Smooth muscle cell (in vitro differentiated cells): ENCODE data around the gene KIAA0930. TPM values are rescaled to one million over a fixed set of nuclear protein-coding genes. Genes with fewer than 3 reads are reported as not detected.

Experiments
- DNase-seq: peaks from one replicate; lab custom pipeline; 2025; ENCODE audit not compliant: unreplicated experiment; lab: John Stamatoyannopoulos, UW
- H2AFZ ChIP-seq: fragments of 200-600 bp; sonication (generic); 2 replicates; pipeline ENCODE4 v1.6.0; 2016; ENCODE audit warnings: antibody characterized with exemption, low read depth, mild to moderate bottlenecking
- H3F3A ChIP-seq: fragments of 200-600 bp; sonication (generic); 2 replicates; pipeline ENCODE4 v1.6.0; 2017; ENCODE audit warnings: antibody characterized with exemption, low read depth
- H3K27ac ChIP-seq: fragments of 200-600 bp; sonication (generic); 2 replicates; pipeline ENCODE4 v1.5.1; 2016; ENCODE audit warnings: low read depth, mild to moderate bottlenecking
- H3K27me3 ChIP-seq: fragments of 200-600 bp; sonication (generic); 2 replicates; pipeline ENCODE4 v1.6.1; 2016; ENCODE audit warnings: low read depth, mild to moderate bottlenecking
- H3K36me3 ChIP-seq: fragments of 200-600 bp; sonication (generic); 2 replicates; pipeline ENCODE4 v1.5.1; 2016; ENCODE audit warnings: low read depth
- H3K4me1 ChIP-seq: fragments of 200-600 bp; sonication (generic); 2 replicates; pipeline ENCODE4 v1.5.1; 2016; ENCODE audit warnings: low read depth
- H3K4me2 ChIP-seq: fragments of 200-600 bp; sonication (generic); 2 replicates; pipeline ENCODE4 v1.6.0; 2016; ENCODE audit warnings: mild to moderate bottlenecking
- H3K4me3 ChIP-seq: fragments of 200-600 bp; sonication (generic); 2 replicates; pipeline ENCODE4 v1.5.1; 2016; ENCODE audit warnings: mild to moderate bottlenecking
- H3K79me2 ChIP-seq: fragments of 200-600 bp; sonication (generic); 2 replicates; pipeline ENCODE4 v1.6.0; 2016; ENCODE audit warnings: low read depth, mild to moderate bottlenecking
- H3K9ac ChIP-seq: fragments of 200-600 bp; sonication (generic); 2 replicates; pipeline ENCODE4 v1.6.0; 2016; ENCODE audit warnings: low read depth
- H3K9me3 ChIP-seq: fragments of 200-600 bp; sonication (generic); replicated peaks from 2 replicates; pipeline ENCODE4 v1.5.1; 2016; ENCODE audit warnings: low read depth
- H4K20me1 ChIP-seq: fragments of 200-600 bp; sonication (generic); 2 replicates; pipeline ENCODE4 v1.6.0; 2016; ENCODE audit warnings: low read depth
- CTCF ChIP-seq: fragments of 200-600 bp; sonication (generic); IDR thresholded peaks from 2 replicates; pipeline ENCODE4 v1.5.1; 2017; ENCODE audit warnings: borderline replicate concordance, mild to moderate bottlenecking, antibody characterized with exemption; ENCODE audit not compliant: insufficient read depth, poor library complexity, severe bottlenecking
- WGBS: methylation state at CpG from one replicate; pipeline ENCODE4 v1.1.7; 2016; ENCODE audit warnings: low lambda C conversion rate; 5-methylcytosine and 5-hydroxymethylcytosine counted together
- polyA plus RNA-seq: library from polyadenylated mRNA; unstranded; fragments of >200 nt; fragmentation: Nextera tagmentation; extraction: Ambion mirVana; gene quantifications from 2 replicates; pipeline ENCODE4 v1.2.1, GENCODE V29; 2016
- total RNA-seq: library from RNA; depleted of rRNA; stranded (reverse); fragments of >200 nt; gene quantifications from 2 replicates; pipeline ENCODE4 v1.2.3, GENCODE V29; 2014

KIAA0930 gene
- total and polyA plus RNA-seq, 2 experiments from 2014 or later: 37.6 to 44.8 TPM

GRCh38 chr22:45172881-45173585 is 67.7 kb downstream of the KIAA0930 start:
- WGBS: 96% methylated on average over 7 of the region's 7 CpGs
- Histone ChIP-seq H3K4me1 (no peaks in the 10 kb centered on the region), H2AFZ (no peak overlapping the region), H3K4me3 (no peak overlapping the region), H3K27ac (no peak overlapping the region), H3K4me2 (no peak overlapping the region), H3K36me3 (peaks cover 13% of the 10 kb centered on the region), H3F3A (no peaks in the 10 kb centered on the region), H3K9me3 (no peaks in the 10 kb centered on the region), H3K79me2 (peaks cover 77% of the 10 kb centered on the region), H3K9ac (no peak overlapping the region), H4K20me1 (peaks cover 71% of the 10 kb centered on the region), H3K27me3 (no peaks in the 10 kb centered on the region)
- DNase-seq: no peak
- no peak for TF ChIP-seq CTCF

GRCh38 chr22:45171830-45172229 is 68.9 kb downstream of the KIAA0930 start:
- Histone ChIP-seq H3K36me3 (peaks cover 13% of the 10 kb centered on the region), H3K79me2 (peaks cover 80% of the 10 kb centered on the region), H3K4me2 (no peak overlapping the region), H3K4me1 (no peaks in the 10 kb centered on the region), H3K27ac (no peak overlapping the region), H3K27me3 (no peaks in the 10 kb centered on the region), H4K20me1 (peaks cover 66% of the 10 kb centered on the region), H3F3A (no peaks in the 10 kb centered on the region), H3K9ac (no peak overlapping the region), H3K4me3 (no peak overlapping the region), H3K9me3 (no peaks in the 10 kb centered on the region), H2AFZ (no peak overlapping the region)
- TF ChIP-seq CTCF: no peak
- 96% methylated on average over 6 of the region's 6 CpGs for WGBS
- DNase-seq: no peak

GRCh38 chr22:45169591-45170466 is 70.9 kb downstream of the KIAA0930 start:
- no peak overlapping the region for H3K4me3 ChIP-seq
- no peak for DNase-seq
- H3K4me1 ChIP-seq: peaks cover 12% of the 10 kb centered on the region
- no peak overlapping the region for H3K4me2 ChIP-seq
- H3K9ac ChIP-seq: no peak overlapping the region
- peaks cover 82% of the 10 kb centered on the region for H3K79me2 ChIP-seq
- H3K36me3 ChIP-seq: peaks cover 4% of the 10 kb centered on the region
- peaks cover 61% of the 10 kb centered on the region for H4K20me1 ChIP-seq
- peak overlapping the region; percentile 42 for H3K27ac ChIP-seq
- H3K9me3 ChIP-seq: no peaks in the 10 kb centered on the region
- no peaks in the 10 kb centered on the region for H3K27me3 ChIP-seq
- no peaks in the 10 kb centered on the region for H3F3A ChIP-seq
- WGBS: 51% methylated on average over 19 of the region's 19 CpGs
- H2AFZ ChIP-seq: no peak overlapping the region
- no peak for TF ChIP-seq CTCF
